HepG2 (cell line): ENCODE data around the gene LMNA. TPM values are rescaled to one million over a fixed set of nuclear protein-coding genes. Genes with fewer than 3 reads are reported as not detected.

Experiments used
- ATAC-seq: fragments of 200-7000 bp; cut with Tn5 transposase; 3 replicates; pipeline ENCODE4 v1.9.1; 2020; ENCODE audit warnings: mild to moderate bottlenecking, moderate library complexity
- BruUV-seq: library from RNA; stranded (reverse); fragments of 400-500 nt; replicated peaks from 2 replicates; lab custom pipeline; 2021; lab: Mats Ljungman, UMichigan
- CTCF ChIA-PET: fragments of 300-600 bp; formaldehyde crosslinking; extraction: SDS; loops from one replicate; lab custom pipeline; 2021; ENCODE audit warnings: low total read pairs, inconsistent platforms, low intra/inter-chr PET ratio; lab: Yijun Ruan, JAX
- POLR2A ChIA-PET: fragments of 350-600 bp; sonication (Branson Sonifier 250); formaldehyde crosslinking; loops from one replicate; lab custom pipeline; 2020; ENCODE audit warnings: antibody characterized with exemption, inconsistent platforms; lab: Yijun Ruan, JAX
- DNase-seq: peaks from one replicate; pipeline ENCODE4 v3.0.0-alpha.2; 2015; ENCODE audit warnings: low spot score
- FAIRE-seq: peaks from 3 replicates; lab custom pipeline; 2011; peaks lifted over from hg19 to GRCh38; lab: Jason Lieb, UNC
- H2AFZ ChIP-seq: one replicate; pipeline ENCODE4 v1.6.1; 2011; ENCODE audit warnings: low read length, inconsistent platforms
- H3K27ac ChIP-seq: fragments of 300-600 bp; 3 replicates; pipeline ENCODE4 v1.8.0; 2011; ENCODE audit warnings: mixed run types, mild to moderate bottlenecking, mixed read lengths, low read length, inconsistent platforms; ENCODE audit not compliant: insufficient read depth; ENCODE audit errors: extremely low read length
- H3K27me3 ChIP-seq, 2 experiments: fragments of 200-600 bp in 1 of 2; 2 replicates in 1 of 2; 3 replicates in 1 of 2; pipeline versions ENCODE4 v1.6.0 to v1.8.0; 2011; ENCODE audit warnings: low read length in 2 of 2, mild to moderate bottlenecking in 2 of 2, moderate library complexity in 2 of 2, inconsistent platforms in 1 of 2; ENCODE audit not compliant: insufficient read depth in 2 of 2, control insufficient read depth in 1 of 2
- H3K36me3 ChIP-seq, 2 experiments: fragments of 200-600 bp in 1 of 2; replicated peaks in 1 of 2; 2 replicates in 1 of 2; 3 replicates in 1 of 2; pipeline versions ENCODE4 v1.5.1 to v1.8.0; 2011; ENCODE audit warnings: low read length in 2 of 2, inconsistent platforms in 1 of 2; ENCODE audit not compliant: insufficient read depth in 2 of 2, control insufficient read depth in 1 of 2
- H3K4me1 ChIP-seq: 2 replicates; pipeline ENCODE4 v1.5.1; 2012; ENCODE audit warnings: low read length, inconsistent platforms; ENCODE audit not compliant: insufficient read depth
- H3K4me2 ChIP-seq: 2 replicates; pipeline ENCODE4 v1.6.0; 2011; ENCODE audit warnings: low read depth, low read length, inconsistent platforms
- H3K4me3 ChIP-seq, 3 experiments: fragments of 200-600 bp in 1 of 3; sonication (generic), shearing (Covaris generic) in 1 of 3; replicated peaks in 1 of 3; 2 replicates each; pipeline ENCODE4 v1.5.1; 2011 to 2016; ENCODE audit warnings: low read length in 3 of 3, inconsistent platforms in 2 of 3, low read depth in 2 of 3, mild to moderate bottlenecking in 2 of 3, control low read depth in 1 of 3, mixed read lengths in 1 of 3; ENCODE audit not compliant: insufficient read depth in 1 of 3
- H3K79me2 ChIP-seq: one replicate; pipeline ENCODE4 v1.6.1; 2011; ENCODE audit warnings: low read length, inconsistent platforms; ENCODE audit not compliant: insufficient read depth
- H3K9ac ChIP-seq: 2 replicates; pipeline ENCODE4 v1.6.0; 2011; ENCODE audit warnings: mild to moderate bottlenecking, low read depth, low read length, inconsistent platforms; ENCODE audit not compliant: insufficient read depth
- H3K9me3 ChIP-seq: 2 replicates; pipeline ENCODE4 v1.5.1; 2012; ENCODE audit warnings: mild to moderate bottlenecking, low read length
- H4K20me1 ChIP-seq: 2 replicates; pipeline ENCODE4 v1.6.0; 2011; ENCODE audit warnings: inconsistent platforms, mild to moderate bottlenecking, low read length, moderate library complexity; ENCODE audit not compliant: insufficient read depth
- AGO2 ChIP-seq: fragments of 200-400 bp; formaldehyde crosslinking; optimal IDR thresholded peaks from 2 replicates; pipeline ENCODE3; 2017; ENCODE audit warnings: mild to moderate bottlenecking, low read depth, low read length, moderate library complexity
- RBFOX2 ChIP-seq: fragments of 200-400 bp; formaldehyde crosslinking; IDR thresholded peaks from 2 replicates; pipeline ENCODE4 v1.6.1; 2017; ENCODE audit warnings: low read depth, mild to moderate bottlenecking, low read length
- ZNF629 ChIP-seq: sonication (generic); formaldehyde crosslinking; conservative IDR thresholded peaks from 2 replicates; pipeline ENCODE4 v1.5.0; 2020; ENCODE audit warnings: missing genetic modification reagents
- WGBS: methylation state at CpG from one replicate; pipeline ENCODE4 v1.1.6; 2017; ENCODE audit warnings: low lambda C conversion rate; 5-methylcytosine and 5-hydroxymethylcytosine counted together
- in situ Hi-C: cut with HindIII; loops from 2 replicates; pipeline ENCODE4 v1.10.0; 2017; ENCODE audit warnings: low pct_unique_long_range_greater_than_20kb; ENCODE audit not compliant: extremely low pct_ligation_motif_present
- intact Hi-C: fragments of 100-400 bp; cut with micrococcal nuclease; formaldehyde crosslinking; loops from one replicate; pipeline ENCODE4 v1.10.0; 2022; ENCODE audit not compliant: unreplicated experiment
- polyA plus RNA-seq, 8 experiments: library from polyadenylated mRNA; depleted of rRNA in 3 of 8; stranded (reverse) in 7 of 8; unstranded in 1 of 8; fragments of >200 nt; fragmentation: Illumina TruSeq in 4 of 8; extraction: Trizol in 4 of 8; gene quantifications; 2 replicates each; pipeline versions ENCODE4 v1.2.1 to v1.2.3, GENCODE V29; 2011 to 2016; ENCODE audit warnings: low read depth in 4 of 8, missing spikeins in 1 of 8, mixed read lengths in 1 of 8; ENCODE audit not compliant: insufficient read depth in 1 of 8
- total RNA-seq, 5 experiments: library from RNA; depleted of rRNA; stranded (reverse); fragments of >200 nt; fragmentation: Illumina TruSeq; extraction: Trizol; gene quantifications; 2 replicates each; pipeline ENCODE4 v1.2.3, GENCODE V29; 2016; ENCODE audit warnings: low read depth in 1 of 5
- TF ChIP-seq, protein P1 (sequence below): sonication (generic); formaldehyde crosslinking; IDR thresholded peaks from 2 replicates; pipeline ENCODE4 v1.9.0; 2021; ENCODE audit warnings: missing genetic modification reagents, borderline replicate concordance
- TF ChIP-seq, protein P2 (sequence below): sonication (generic); formaldehyde crosslinking; IDR thresholded peaks from 2 replicates; pipeline ENCODE4; 2020; ENCODE audit warnings: missing genetic modification reagents, mild to moderate bottlenecking, borderline replicate concordance

LMNA gene
- total and polyA plus RNA-seq, 2 of the 13 experiments (the other 11 are each of a cell fraction or from before 2014, with no cell fraction given) = 107 to 225 TPM

DNA sequence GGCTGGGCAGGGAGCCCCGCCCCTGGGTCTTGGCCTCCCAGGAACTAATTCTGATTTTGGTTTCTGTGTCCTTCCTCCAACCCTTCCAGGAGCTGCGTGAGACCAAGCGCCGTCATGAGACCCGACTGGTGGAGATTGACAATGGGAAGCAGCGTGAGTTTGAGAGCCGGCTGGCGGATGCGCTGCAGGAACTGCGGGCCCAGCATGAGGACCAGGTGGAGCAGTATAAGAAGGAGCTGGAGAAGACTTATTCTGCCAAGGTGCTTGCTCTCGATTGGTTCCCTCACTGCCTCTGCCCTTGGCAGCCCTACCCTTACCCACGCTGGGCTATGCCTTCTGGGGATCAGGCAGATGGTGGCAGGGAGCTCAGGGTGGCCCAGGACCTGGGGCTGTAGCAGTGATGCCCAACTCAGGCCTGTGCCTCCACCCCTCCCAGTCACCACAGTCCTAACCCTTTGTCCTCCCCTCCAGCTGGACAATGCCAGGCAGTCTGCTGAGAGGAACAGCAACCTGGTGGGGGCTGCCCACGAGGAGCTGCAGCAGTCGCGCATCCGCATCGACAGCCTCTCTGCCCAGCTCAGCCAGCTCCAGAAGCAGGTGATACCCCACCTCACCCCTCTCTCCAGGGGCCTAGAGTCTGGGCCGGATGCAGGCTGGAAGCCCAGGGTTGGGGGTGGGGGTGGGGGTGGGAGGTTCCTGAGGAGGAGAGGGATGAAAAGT lies 20.4 kb downstream of the LMNA start:
- CTCF ChIA-PET = no interaction called here
- Histone ChIP-seq H3K79me2 (peaks cover 6% of the 10 kb centered on the region), H3K36me3 (peaks cover 47 to 77% of the 10 kb centered on the region in 2 experiments), H2AFZ (no peak overlapping the region), H3K4me3 (no peak overlapping the region), H3K9me3 (no peaks in the 10 kb centered on the region), H3K4me1 (peaks cover 9% of the 10 kb centered on the region), H3K27ac (no peak overlapping the region), H4K20me1 (peaks cover 8% of the 10 kb centered on the region; the same call in 1 of the 2 replicates), H3K4me2 (no peak overlapping the region), H3K27me3 (no peaks in the 10 kb centered on the region), H3K9ac (no peak overlapping the region)
- no peak for ATAC-seq
- intact Hi-C loops (no loop called here), in situ Hi-C loops (loop anchor here (5.0 kb wide), 1 partner anchor 38 kb away; no protein-coding TSS in a partner anchor)
- POLR2A ChIA-PET = no interaction called here
- no TSS peak for BruUV-seq
- no peak for DNase-seq
- WGBS = 96% methylated on average over 13 of the region's 18 CpGs
- FAIRE-seq = no peak
- peak; percentile 74 for TF ChIP-seq AGO2
- TF ChIP-seq, protein P1, sequence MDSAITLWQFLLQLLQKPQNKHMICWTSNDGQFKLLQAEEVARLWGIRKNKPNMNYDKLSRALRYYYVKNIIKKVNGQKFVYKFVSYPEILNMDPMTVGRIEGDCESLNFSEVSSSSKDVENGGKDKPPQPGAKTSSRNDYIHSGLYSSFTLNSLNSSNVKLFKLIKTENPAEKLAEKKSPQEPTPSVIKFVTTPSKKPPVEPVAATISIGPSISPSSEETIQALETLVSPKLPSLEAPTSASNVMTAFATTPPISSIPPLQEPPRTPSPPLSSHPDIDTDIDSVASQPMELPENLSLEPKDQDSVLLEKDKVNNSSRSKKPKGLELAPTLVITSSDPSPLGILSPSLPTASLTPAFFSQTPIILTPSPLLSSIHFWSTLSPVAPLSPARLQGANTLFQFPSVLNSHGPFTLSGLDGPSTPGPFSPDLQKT = no peak

DNA sequence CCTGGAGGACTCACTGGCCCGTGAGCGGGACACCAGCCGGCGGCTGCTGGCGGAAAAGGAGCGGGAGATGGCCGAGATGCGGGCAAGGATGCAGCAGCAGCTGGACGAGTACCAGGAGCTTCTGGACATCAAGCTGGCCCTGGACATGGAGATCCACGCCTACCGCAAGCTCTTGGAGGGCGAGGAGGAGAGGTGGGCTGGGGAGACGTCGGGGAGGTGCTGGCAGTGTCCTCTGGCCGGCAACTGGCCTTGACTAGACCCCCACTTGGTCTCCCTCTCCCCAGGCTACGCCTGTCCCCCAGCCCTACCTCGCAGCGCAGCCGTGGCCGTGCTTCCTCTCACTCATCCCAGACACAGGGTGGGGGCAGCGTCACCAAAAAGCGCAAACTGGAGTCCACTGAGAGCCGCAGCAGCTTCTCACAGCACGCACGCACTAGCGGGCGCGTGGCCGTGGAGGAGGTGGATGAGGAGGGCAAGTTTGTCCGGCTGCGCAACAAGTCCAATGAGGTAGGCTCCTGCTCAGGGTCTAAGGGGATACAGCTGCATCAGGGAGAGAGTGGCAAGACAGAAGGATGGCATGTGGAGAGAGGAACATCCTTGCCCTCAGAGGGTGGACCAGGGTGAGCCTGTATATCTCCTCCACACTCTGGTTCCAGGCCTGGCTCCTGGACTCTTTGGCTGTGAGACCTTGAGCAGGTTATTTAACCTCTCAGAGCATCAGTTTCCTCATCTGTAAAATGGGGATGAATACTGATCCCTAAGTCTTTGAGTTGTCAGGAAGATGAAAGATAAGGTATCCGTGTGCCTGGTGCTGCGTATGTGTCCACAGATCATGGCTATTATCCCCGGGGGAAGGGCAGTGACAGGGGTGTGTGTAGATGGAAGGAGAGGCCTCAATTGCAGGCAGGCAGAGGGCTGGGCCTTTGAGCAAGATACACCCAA lies 21.7 kb downstream of the LMNA start:
- TSS peak; percentile 39 for BruUV-seq
- DNase-seq = no peak
- peaks cover 5% of the 10 kb centered on the region for H3K4me1 ChIP-seq
- no peak overlapping the region for H3K4me3 ChIP-seq
- intact Hi-C loops = no loop called here
- H3K27me3 ChIP-seq = no peaks in the 10 kb centered on the region
- ChIA-PET POLR2A (no interaction called here), CTCF (no interaction called here)
- no peak overlapping the region for H2AFZ ChIP-seq
- peaks cover 5% of the 10 kb centered on the region; the same call in 1 of the 2 replicates for H4K20me1 ChIP-seq
- no peak for ATAC-seq
- FAIRE-seq = no peak
- TF ChIP-seq, protein P2, sequence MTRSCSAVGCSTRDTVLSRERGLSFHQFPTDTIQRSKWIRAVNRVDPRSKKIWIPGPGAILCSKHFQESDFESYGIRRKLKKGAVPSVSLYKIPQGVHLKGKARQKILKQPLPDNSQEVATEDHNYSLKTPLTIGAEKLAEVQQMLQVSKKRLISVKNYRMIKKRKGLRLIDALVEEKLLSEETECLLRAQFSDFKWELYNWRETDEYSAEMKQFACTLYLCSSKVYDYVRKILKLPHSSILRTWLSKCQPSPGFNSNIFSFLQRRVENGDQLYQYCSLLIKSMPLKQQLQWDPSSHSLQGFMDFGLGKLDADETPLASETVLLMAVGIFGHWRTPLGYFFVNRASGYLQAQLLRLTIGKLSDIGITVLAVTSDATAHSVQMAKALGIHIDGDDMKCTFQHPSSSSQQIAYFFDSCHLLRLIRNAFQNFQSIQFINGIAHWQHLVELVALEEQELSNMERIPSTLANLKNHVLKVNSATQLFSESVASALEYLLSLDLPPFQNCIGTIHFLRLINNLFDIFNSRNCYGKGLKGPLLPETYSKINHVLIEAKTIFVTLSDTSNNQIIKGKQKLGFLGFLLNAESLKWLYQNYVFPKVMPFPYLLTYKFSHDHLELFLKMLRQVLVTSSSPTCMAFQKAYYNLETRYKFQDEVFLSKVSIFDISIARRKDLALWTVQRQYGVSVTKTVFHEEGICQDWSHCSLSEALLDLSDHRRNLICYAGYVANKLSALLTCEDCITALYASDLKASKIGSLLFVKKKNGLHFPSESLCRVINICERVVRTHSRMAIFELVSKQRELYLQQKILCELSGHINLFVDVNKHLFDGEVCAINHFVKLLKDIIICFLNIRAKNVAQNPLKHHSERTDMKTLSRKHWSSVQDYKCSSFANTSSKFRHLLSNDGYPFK (CRISPR knock-in tag) = no peak
- TF ChIP-seq RBFOX2 (0 out of 2 replicates have a peak, but pooled peaks have one; percentile 35), ZNF629 (CRISPR knock-in tag) (peak; percentile 76), AGO2 (peak; percentile 70)
- TF ChIP-seq, all 625 proteins: peak for 3
- WGBS = 97% methylated on average over 34 of the region's 34 CpGs
- H3K9me3 ChIP-seq = no peaks in the 10 kb centered on the region
- H3K4me2 ChIP-seq = no peak overlapping the region
- in situ Hi-C loops = no loop called here
- no peaks in the 10 kb centered on the region for H3K79me2 ChIP-seq
- peaks cover 43 to 71% of the 10 kb centered on the region in 2 experiments for H3K36me3 ChIP-seq
- H3K9ac ChIP-seq = no peak overlapping the region
- no peak overlapping the region for H3K27ac ChIP-seq
